ENCODE results near the gene RTN1. TPM values are rescaled to one million over a fixed set of nuclear protein-coding genes. Genes with fewer than 3 reads are reported as not detected.

The RTN1 gene
- total RNA-seq, 1 donor from 2014 or later: 0.80 TPM

DNA sequence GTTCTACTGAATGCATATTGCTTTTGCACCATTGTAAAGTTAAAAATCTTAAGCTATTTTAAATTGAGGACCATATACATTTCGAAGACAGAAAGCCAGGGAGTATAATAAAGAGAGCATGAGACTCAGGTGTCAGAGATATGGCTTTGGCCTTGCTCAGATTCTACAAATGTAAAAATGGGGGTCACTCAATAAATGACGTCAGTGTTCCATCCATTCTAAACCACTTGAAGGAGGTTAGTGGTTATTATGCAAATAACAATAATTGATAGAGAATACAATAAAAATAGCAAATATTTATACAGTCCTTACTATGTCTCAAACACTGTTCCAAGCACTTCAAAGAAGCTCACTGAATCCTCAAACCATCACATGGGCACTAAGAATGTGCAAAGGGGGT, 20.1 kb downstream of the RTN1 start:
- Histone ChIP-seq H3K4me3 (no peak overlapping the region), H3K27me3 (ENCODE audit: low read depth) (no peaks in the 10 kb centered on the region), H3K4me1 (no peaks in the 10 kb centered on the region), H3K9me3 (replicated peaks) (peaks cover 8% of the 10 kb centered on the region), H3K27ac (replicated peaks) (no peak overlapping the region), H3K36me3 (no peaks in the 10 kb centered on the region)
- TF ChIP-seq, protein P1, sequence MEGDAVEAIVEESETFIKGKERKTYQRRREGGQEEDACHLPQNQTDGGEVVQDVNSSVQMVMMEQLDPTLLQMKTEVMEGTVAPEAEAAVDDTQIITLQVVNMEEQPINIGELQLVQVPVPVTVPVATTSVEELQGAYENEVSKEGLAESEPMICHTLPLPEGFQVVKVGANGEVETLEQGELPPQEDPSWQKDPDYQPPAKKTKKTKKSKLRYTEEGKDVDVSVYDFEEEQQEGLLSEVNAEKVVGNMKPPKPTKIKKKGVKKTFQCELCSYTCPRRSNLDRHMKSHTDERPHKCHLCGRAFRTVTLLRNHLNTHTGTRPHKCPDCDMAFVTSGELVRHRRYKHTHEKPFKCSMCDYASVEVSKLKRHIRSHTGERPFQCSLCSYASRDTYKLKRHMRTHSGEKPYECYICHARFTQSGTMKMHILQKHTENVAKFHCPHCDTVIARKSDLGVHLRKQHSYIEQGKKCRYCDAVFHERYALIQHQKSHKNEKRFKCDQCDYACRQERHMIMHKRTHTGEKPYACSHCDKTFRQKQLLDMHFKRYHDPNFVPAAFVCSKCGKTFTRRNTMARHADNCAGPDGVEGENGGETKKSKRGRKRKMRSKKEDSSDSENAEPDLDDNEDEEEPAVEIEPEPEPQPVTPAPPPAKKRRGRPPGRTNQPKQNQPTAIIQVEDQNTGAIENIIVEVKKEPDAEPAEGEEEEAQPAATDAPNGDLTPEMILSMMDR (IDR thresholded peaks at IDR 0.05; ENCODE audit: borderline replicate concordance): no peak
- intact Hi-C loops (cut with micrococcal nuclease): no loop called here
- no peak for DNase-seq

DNA sequence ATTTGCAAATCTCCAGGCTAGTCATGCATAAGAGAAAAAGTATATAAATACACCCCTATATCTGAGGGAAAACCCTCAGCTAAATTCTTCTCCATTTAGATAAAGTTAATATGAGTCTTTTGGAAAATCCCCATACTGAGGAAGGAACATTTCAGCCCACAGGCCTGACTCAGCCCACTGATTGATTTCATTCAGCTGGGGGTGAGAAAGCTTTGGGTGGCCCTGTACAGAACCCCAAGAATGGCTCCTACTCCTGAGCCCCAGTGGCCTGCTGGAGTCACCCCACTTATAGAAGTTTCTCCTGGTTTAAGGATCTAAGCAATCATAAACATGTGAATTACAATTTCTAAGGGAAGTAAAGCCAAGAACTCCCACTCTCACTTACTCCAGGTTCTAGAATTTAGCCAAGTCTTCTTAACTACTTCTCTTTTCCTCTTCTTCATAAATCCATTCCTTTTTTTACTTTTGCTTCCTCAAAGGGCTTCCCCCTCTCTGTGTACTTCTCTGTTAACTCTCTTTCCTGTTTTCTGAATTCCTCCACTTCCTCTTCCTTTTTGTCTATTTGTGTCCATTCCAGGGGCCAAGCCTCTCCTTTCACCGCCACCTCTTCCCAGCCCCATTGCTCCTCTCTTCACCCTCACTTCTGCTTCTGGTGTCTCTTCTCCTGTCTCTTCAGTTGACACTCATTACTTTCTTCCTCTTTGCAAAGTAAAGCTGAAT, 21.0 kb downstream of the RTN1 start:
- no peak overlapping the region for H3K27ac ChIP-seq (replicated peaks)
- peaks cover 1% of the 10 kb centered on the region for H3K9me3 ChIP-seq (replicated peaks)
- no peaks in the 10 kb centered on the region for H3K27me3 ChIP-seq (ENCODE audit: low read depth)
- TF ChIP-seq, protein P1 (IDR thresholded peaks at IDR 0.05; ENCODE audit: borderline replicate concordance): no peak
- H3K4me3 ChIP-seq: no peak overlapping the region
- intact Hi-C loops (cut with micrococcal nuclease): no loop called here
- DNase-seq: no peak
- no peaks in the 10 kb centered on the region for H3K4me1 ChIP-seq
- no peaks in the 10 kb centered on the region for H3K36me3 ChIP-seq

DNA sequence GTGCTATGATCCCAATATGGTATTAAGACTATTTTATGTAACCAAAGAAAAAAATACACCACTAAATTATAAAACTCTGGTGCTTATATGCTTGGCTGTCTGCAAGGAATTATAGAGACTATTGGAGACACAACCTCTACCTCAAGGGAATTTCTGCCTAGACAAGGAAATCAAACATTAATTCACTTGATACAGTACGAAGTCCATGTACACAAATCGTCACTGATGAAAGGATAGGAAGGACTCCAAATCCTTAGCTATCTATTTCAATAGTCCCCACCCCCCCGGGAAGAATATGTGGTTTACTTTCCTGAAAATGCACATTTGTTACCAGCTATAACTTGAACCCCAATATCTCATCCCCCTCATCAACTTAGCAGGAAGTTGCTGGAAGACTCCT, 21.9 kb downstream of the RTN1 start:
- H3K9me3 ChIP-seq (replicated peaks): no peaks in the 10 kb centered on the region
- TF ChIP-seq, protein P1 (IDR thresholded peaks at IDR 0.05; ENCODE audit: borderline replicate concordance): no peak
- intact Hi-C loops (cut with micrococcal nuclease): no loop called here
- no peaks in the 10 kb centered on the region for H3K4me1 ChIP-seq
- H3K36me3 ChIP-seq: no peaks in the 10 kb centered on the region
- H3K27ac ChIP-seq (replicated peaks): no peak overlapping the region
- no peak for DNase-seq
- H3K27me3 ChIP-seq (ENCODE audit: low read depth): no peaks in the 10 kb centered on the region
- H3K4me3 ChIP-seq: no peak overlapping the region

DNA sequence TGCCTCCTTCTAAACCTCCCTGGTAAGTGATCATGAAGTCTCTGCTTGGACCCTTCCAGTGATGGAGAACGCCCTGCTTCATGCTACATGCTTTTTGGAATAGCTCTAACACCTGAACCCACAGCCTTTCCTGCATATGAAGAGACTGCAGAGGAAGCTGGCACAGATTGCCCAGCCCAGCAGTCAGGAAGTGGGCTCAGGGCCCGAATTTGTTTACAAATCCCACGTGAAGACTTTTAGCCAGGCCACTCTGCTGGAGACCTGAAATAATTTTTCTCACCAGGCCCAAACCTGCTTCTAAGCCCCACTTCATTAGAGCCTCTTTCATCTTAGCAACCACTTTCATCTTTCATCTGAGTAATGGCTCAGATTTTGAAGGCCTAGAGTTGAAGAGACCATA, 22.9 kb downstream of the RTN1 start:
- no peak for DNase-seq

DNA sequence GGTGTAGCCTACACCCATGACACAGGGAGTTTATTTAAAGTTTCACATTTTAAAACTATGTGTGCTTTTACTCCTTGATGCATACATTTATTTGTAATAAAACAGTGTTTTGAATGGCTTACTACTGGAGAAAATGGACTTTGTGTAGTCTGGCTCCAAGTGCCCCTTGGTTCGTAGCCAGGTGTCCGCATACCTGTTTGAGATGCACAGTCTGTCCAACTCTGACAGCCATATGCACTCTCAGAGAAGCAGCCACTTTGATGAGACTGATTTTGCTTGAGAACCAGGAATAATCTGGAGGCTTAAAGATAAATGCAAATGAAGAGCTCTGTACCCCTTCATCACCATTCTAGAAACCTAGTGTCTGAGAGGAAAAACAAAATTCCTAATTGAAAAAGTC, 24.0 kb downstream of the RTN1 start:
- TF ChIP-seq, protein P1 (IDR thresholded peaks at IDR 0.05; ENCODE audit: borderline replicate concordance): no peak
- Histone ChIP-seq H3K36me3 (no peaks in the 10 kb centered on the region), H3K4me3 (no peak overlapping the region), H3K4me1 (no peaks in the 10 kb centered on the region), H3K27ac (replicated peaks) (no peak overlapping the region), H3K27me3 (ENCODE audit: low read depth) (no peaks in the 10 kb centered on the region), H3K9me3 (replicated peaks) (no peaks in the 10 kb centered on the region)
- no peak for DNase-seq
- intact Hi-C loops (cut with micrococcal nuclease): no loop called here

More for the DNA sequence above, 22.9 kb downstream of the RTN1 start:
- TF ChIP-seq, protein P1 (IDR thresholded peaks at IDR 0.05; ENCODE audit: borderline replicate concordance): no peak
- no peaks in the 10 kb centered on the region for H3K4me1 ChIP-seq
- H3K36me3 ChIP-seq: no peaks in the 10 kb centered on the region
- H3K27ac ChIP-seq (replicated peaks): no peak overlapping the region
- no peak overlapping the region for H3K4me3 ChIP-seq
- H3K27me3 ChIP-seq (ENCODE audit: low read depth): no peaks in the 10 kb centered on the region
- no peaks in the 10 kb centered on the region for H3K9me3 ChIP-seq (replicated peaks)
- intact Hi-C loops (cut with micrococcal nuclease): no loop called here

All from left ventricle myocardium inferior (tissue), 1 donor.